Stimulated activated CD4-positive, alpha-beta T cell treated with anti-CD3 and anti-CD28 coated beads, Interleukin-4, amount 100 ng/mL, for 24 hours (primary cell): ENCODE data around the gene GABRG3.

Experiments used
- DNase-seq: peaks from one replicate; pipeline ENCODE4 v3.0.0-alpha.2; 2020

GABRG3 gene

DNA sequence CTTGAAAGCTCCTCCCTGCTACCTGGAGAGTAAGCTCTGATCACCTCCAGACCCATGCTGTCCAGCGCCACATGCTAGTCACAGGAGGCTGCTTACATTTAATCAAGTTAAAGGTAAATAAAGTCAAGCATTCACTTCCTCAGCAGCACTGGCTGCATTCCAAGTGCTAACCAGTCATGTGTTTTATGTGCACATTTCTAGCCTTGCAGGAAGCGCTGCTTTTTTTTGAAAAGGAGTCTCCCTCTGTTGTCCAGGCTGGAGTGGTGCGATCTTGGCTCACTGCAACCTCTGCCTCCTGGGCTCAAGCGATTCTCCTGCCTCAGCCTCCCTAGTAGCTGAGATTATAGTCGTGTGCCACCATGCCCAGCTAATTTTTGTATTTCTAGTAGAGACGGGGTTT lies 279.2 kb downstream of the GABRG3 start:
- DNase-seq, result no peak

DNA sequence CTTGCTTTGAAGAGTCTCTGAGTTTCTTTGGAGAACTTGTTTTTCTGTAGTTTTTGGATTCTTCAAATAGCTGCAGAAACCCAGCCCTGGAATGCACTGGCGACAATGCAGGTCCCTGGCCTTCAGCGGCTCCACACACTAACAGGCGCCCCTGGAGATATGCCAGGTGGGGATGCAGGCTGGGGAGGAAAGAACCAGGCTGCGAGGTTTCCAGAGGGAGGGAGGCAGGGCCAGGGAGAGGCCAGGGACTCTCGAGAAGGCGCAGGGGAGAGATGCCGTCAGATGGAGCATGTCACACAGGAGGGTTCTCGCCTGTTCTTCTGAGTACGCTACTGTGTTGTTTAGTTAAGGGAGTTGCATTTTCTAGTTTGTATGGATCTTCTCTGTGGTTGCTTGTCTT lies 283.1 kb downstream of the GABRG3 start:
- DNase-seq, result no peak

DNA sequence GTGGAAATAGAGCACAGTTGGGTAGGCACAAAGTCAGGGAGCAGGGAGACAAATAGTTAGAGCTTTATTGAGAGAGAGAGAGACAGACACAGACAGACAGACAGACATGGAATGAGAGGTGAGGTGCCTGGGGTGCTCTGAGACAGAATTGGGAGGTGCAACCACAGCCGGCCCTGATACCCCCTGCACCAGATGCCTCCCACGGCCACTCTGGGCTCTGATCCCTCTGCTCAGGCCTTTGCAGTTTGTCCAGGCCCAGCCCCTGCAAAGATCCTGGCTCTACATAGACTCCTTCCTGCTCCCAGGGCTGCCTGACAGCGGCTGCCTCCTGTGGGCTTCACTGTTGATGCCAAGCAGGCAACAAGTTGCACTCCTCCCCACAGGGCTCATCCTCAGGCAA lies 283.8 kb downstream of the GABRG3 start:
- no peak for DNase-seq

DNA sequence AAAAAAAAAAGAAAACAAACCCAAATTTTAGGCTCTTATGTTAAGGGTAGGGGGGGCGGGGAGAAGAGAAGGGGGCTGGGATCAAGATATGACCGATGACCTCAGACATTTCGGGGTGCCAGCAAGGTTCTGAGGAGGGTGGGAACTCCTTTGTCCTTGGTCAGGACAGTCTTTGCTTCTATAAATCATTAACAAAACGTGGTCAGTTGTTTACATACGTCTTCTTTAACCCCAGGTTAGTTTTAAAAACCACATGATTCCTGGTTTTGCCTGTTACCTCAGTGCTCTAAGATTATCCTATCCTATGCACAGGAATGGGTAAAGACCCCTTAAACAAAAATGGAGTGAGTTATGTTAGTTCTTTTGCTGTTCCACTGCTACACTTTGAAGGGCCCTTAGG lies 285.5 kb downstream of the GABRG3 start:
- no peak for DNase-seq

DNA sequence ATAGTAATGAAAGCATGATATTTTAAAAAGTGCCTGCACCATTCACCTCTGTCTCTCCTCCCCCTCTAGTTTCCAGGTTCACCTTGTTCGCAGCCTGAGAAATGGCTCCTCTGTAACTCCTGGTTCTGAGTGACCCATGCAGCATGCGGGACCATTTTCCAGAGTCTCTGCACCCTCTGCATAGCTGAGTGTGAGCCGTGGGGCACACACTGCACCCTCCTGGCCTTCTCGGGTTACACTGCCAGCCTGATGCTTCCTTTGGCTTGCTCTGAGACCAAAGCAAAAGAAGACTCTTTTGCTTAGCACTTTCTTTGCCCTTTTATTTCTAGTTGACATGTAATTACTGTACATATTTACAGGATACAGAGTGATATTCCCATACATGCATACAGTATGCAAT lies 287.3 kb downstream of the GABRG3 start:
- DNase-seq, result no peak

DNA sequence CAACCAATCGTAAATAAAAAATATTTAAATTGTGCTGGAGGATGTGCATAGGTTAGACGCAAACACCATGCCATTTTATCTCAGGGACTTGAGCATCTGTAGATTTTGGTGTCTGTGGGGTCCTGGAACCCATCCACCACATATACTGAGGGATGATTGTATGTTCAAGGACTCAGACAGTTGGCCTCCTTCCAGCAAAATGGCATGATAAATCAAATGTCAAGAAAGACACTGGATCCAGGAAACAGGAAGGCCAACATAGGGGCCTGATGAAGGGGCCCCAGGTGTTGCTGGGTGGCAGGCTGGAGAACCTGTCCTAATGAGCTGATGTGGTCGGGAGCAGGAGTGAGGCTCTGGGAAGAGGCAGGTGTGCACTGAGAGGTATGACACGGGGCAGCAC lies 289.5 kb downstream of the GABRG3 start:
- DNase-seq, result no peak

DNA sequence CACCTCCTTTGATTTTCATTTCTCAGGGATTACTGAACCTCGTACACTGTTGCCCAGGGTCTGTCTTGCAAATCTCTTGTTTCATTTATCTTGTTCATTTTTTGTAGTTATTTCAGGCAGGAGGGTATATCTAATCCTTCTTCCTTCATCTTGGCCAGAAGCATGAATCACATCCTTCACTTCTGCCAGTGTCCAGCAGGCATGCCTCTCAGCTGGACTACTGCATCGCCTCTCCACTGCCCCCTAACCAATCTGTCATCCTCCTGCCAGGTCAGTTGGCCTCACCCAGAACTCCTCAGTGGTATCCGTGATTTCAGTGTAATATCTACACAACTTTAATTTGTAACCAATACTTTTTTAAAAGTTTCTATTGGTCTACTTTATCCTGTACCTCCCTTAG lies 297.9 kb downstream of the GABRG3 start:
- no peak for DNase-seq

DNA sequence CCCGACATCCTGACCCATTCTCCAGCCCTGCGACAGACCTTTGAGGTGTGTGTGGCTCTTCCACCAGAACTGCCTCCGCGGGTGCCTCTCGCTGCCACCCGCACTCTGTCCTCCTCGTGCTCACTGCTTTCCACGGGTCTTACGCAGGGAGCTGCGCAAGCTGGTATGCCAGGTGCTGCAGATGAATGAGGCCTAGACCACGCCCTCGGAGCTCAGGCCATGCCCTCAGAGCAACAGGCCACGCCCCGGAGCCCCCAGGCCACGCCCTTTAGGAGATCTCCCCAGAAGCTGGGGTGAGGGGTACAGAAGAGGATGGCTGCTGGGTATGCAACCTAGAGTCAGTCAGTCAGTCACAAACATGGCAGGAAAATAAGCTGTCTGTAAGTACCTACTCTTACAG lies 300.3 kb downstream of the GABRG3 start:
- DNase-seq, result no peak

DNA sequence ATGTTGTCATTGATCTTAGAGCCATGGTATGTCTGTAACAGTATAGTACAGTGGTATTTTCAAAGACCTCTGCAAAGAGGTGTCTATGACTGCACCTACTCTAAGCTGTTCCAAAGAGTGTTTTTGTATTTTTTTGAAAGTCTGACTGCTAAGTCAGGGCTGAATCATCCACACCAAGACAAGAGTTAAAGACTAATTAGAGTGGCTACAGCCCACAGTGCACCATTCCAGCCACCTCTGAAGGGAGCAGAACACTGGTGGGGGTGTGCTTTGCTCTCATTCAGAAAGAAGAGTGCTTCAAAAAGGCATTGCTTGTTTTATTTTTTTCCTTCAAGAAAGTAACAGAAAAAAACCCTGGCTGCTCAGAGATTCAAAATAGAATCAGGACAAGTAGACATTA lies 301.4 kb downstream of the GABRG3 start:
- no peak for DNase-seq

DNA sequence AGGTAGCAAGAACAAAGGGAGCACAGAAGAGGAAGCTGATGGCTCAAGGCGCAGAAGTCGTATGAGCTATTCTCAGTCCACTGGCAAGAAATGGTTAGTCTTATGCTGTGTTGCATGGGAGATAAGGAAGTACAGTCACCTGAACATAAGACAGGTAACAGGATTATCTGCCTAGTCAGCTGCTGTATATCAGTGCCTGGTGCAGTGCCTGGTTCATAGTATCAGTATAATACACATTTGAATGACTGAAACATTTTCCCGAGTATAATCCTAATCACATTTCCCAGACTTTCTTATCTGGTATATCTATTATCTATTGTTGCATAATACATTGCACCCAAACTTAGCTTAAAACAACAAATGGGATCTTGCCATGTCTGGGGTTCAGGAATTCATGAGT lies 302.5 kb downstream of the GABRG3 start:
- no peak for DNase-seq

DNA sequence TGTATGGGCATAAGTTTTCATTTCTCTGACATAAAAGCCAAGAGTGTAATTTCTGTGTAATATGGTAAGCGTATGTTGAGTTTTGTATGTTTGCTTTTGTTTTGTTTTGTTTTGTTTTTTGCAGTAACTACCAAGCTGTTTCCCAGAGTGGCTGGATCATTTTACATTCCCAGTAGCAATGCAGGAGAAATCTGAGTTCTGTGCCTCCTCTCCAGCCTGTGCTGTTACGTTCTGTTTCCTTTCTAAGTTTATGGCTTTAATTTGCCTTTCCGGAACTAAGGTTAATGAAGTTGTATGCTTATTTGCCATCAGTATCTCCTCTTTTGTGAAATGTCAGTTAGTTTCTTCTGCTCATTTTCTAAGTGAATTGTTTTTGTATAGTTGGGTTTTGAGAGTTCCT lies 307.8 kb downstream of the GABRG3 start:
- no peak for DNase-seq

DNA sequence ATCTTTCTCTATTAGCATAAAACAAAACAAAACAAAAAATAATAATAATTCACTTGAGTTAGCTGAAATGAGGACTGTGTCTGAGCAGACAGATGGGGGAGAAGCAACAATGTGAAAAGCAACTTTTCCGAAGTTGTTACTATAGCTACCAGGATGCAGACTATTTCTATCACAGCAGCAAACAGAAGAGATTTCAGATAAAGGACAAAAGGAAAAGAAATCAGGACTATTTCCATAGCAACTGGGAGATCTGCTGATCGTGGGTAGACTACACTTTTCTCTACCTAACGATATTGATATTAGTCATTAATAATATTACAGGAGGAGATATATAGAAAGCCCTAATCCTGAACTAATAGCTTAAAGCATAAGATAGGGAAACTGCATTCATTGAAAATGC lies 321.7 kb downstream of the GABRG3 start:
- DNase-seq, result no peak

DNA sequence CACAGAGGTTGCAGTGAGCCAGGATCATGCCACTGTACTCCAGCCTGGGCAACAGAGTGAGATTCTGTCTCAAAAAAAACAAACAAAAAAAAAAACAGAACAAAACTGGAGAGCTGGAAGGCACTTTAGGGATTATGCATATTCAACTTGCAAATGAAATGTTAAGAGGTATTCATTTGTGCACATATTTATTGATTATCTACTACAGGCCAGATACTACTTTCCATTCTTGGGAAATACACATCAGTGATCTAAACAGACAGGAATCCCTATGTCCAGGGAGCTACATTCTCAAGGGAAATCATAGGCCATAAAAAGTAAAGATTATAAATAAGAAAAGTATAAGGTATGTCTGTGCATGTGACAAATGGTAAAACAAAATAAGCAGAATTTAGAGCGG lies 322.6 kb downstream of the GABRG3 start:
- DNase-seq, result no peak

DNA sequence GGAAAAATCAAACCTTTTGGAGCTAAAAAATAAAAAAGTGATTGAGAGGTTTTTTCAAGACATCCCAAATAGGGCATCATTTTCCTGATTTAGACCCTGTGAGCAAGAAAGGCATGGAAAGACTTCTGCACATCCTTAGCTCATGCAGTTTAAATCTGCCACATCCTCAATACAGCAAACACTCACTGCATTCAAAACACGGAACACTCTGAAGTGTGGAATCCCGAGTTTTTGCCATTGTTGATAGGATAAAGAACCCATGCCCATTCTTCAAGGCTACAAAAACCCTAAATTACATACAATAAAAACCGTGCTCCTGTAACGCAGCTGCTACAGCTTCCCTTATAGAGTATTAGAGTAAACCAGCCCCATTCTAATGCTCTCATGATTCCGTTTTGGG lies 346.8 kb downstream of the GABRG3 start:
- no peak for DNase-seq

DNA sequence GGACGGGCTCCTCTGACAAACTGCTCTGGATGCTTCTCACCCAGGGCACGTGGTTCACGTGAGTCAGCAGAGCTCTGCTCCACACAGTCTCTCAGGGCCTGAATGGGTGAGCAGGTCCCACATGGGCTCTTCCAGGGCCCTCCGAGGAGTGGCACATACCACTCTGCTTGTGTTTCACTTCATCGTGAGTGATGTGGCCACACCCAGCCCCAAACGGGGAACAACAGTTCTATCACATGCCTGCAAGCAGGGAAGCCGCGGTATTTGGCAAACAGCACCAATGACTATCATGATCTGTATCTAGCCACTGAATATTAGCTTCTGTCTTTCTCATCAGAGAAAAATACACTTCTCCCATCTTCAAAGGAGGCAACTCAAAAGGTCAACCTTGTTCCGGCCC lies 352.8 kb downstream of the GABRG3 start:
- DNase-seq, result no peak

DNA sequence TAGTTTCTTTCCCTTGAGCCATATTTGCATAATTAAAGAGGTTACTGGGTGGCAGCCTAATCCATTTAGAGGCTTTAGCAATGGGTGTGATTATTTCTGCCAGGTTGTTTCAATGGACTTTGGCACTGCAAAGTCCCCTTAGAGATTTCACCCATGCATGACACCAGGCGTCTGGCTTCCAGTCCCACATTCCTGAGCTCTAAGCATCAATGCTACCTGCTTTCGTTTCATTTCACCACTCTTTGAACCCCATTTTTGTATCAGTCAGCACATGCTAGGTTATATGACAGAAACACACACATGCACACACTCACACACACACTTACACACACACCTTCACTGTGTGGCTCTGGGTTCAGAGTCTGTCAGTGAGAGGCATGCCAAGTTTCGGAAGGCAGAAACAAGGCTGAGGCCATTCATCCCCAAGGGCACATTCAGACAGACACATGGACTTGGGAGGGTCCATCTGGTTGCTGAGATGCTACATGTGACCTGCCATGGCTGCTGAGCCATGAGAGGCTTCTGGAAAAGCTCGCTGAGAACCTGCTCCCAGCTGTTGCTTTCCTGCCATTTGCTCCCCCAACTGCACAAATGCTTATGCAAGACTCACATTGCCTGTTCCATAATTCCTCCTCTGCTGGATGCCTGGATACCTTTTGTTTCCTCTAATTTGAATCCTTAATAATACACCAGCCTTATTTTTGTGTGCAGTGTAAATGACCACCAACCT lies 354.1 kb downstream of the GABRG3 start:
- DNase-seq, result no peak

DNA sequence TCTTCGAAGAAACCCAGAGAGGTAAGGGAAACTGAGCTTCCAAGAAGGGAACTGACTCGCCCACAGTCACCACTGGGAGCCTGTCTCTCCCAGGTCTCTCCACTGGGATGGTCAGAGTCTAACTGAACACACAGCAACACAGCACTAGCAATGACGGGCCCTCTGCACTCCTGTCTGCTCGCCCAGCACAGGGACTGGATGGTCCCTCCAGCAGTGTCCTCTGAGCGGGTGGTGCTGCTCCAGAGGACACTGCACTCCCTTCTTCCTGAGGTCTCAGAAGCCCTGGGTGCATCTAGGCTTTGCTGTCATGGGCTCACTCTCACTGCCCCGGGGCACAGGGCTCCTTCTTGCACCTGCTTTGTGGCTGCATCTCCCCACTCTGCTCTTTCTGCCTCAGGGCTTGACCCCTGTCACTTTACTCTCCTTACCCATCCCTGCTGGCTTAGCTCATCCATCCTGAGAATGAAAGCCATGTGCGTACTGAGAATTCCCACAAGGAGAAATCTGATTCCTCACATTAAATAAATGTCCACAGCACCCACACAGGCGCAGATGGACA lies 356.6 kb downstream of the GABRG3 start:
- no peak for DNase-seq

DNA sequence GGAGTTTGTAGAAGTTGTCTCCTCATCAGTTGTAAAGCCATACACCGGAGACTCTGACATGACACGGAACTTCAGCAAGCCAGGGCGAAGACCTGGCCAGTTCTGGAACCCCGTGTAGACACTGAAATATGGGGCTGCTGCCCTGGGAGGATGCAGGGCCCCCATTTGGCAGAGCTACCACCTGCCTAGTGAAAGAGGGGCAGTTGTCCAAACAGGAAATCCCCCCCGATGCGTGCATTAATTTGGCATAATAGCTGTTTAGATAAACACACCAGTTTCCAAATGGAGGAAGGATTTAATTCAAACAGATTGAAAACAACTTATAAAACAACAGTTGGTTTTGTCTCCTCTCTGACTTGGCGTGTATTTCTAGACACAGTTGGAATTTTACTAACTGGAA lies 357.2 kb downstream of the GABRG3 start:
- no peak for DNase-seq

DNA sequence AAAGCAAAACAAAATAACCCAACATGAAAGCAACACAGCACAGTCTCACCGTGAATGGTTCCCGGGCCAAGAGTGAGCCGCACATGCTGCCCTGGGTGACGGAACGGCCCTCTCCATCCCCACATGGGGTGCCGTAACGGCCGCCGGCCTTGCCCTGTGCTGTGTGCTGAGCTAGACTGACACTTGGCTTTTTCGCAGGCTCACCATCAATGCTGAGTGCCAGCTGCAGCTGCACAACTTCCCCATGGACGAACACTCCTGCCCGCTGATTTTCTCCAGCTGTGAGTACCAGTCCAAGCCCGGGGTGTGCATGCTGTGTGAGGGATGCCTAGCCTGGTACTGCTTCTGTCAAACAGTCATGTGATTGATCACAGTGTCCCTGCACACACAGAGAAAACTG lies 357.6 kb downstream of the GABRG3 start:
- no peak for DNase-seq

DNA sequence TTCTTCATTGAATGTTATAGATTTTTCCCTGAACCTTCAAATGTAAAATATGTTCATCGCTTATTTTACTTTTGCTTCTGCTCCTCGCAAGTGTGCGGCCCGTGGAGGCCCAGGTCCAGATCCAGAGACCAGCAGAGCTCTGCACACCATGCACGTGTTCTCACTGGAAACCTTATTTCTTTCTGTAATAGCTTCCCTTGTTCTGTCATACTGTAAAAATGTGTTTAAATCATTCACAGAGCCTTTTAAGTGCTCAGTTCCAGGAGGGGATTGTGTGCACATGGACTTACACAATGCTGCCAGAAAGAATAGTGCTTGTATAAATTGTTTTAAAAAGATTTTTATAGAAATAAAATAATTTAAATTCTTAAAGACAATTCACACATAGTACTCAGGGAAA lies 359.3 kb downstream of the GABRG3 start:
- no peak for DNase-seq

DNA sequence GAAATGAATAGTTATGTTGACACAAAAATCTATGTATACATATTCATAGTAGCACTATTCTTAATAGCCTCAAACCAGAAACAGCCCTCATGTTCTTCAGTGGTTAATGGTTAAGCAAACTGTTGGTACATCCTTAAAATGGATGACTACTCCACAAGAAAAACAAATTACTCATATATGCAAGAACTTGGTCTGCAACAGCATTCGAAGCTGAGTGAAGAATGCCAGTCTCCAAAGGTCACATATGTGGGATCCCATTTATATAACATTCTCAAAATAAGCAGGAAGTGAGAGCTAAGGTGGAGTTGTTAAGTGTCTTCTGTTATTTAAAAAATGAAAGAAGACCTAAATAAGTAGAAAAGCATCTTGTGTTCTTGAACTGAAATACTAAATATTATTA lies 365.7 kb downstream of the GABRG3 start:
- no peak for DNase-seq

DNA sequence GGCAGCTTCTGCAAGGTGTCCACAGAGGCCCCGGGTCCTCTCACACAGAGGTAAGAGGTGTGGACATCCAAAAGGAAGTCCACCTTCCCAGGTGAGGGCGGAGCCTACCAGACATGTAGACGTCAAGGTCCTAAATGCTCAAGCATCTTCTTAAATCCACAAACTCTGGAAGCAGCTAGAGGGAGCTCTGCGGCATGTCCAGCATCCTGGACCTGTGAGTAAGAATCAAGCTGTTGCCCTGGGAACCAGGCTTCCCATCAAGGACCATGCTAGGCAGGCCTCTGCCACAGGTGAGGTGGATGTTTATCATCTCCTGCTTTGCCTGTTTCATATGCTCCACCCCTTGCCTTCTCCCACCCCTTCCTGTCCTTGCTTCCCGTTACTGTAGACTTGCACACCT lies 368.2 kb downstream of the GABRG3 start:
- DNase-seq, result no peak

DNA sequence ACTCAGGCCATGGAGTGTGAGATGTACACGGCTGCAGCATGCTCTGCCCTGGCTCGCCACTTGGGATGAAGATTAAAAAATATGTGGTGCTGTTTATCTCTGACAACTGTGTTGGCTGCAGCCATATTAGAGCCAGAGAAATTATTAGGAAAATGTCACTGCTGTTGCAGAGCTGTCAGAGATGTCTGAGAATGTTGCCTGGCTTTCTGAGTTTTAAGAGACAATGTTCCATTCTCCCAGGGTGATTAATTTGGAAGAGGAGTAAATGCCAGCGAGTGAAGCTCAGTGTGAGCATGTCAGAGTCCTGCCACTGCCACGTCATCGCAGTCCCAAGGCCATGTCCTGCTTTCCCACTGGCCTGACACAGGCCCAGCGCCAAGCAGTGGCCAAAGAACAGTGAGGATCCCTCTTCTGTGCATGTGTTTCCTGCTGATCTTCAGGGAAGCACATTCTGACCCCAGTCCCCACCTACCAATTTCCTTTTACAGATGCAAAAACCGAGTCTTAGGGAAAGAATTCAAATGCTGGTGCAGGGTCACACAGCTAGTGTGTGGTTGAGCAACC lies 370.9 kb downstream of the GABRG3 start:
- DNase-seq, result no peak

DNA sequence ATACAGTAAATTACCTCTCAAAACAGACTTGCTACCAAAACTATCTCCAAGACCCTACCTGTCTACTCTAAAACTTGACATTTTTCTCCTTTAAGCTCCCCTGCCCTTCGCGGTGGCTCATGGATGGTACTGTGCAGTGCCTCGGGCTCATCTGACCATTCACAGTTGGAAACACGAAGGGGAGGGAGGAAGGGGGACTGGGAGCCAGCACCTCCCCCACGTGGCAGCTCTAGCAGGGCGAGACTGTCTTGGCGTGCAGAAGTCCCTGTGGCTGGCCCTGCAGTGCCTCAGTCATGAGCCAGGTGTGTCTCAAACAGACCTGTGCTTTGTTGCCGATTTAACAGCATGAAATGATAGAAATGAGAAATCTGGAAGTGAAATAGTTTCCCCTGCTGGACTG lies 372.0 kb downstream of the GABRG3 start:
- DNase-seq, result no peak

DNA sequence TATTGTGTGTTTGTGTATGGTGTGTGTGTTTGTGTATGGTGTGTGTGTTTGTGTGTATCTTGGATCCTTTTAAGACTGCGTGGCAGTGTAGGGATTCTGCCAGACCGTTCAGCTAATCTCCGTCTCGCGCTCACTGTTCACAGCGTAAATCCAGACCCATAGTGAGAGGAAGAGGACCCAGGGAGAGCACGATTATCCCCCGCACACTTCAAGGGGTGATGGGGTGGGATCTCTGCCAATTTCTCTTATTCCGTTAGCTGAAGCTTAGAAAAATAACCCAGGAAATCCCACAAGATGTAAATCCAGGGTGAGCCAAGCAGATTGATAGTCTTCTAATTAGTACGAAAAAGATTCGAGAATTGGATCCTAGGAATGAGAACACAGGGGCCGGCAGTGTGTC lies 381.2 kb downstream of the GABRG3 start:
- no peak for DNase-seq
